DOHH2 (cell line): ENCODE measurements around the gene CNKSR3.

Experiments used
- H3F3A ChIP-seq: fragments of 200-600 bp; sonication (generic), shearing (Covaris generic); 2 replicates; pipeline ENCODE4 v1.6.0; 2016; ENCODE audit warnings: antibody characterized with exemption, mild to moderate bottlenecking; ENCODE audit not compliant: control insufficient read depth, insufficient read depth
- H3K27ac ChIP-seq: fragments of 200-600 bp; sonication (generic); 2 replicates; pipeline ENCODE4 v1.5.1; 2014; ENCODE audit warnings: low read depth, mild to moderate bottlenecking, low read length, moderate library complexity
- H3K27me3 ChIP-seq: fragments of 200-600 bp; sonication (generic); 2 replicates; pipeline ENCODE4 v1.6.1; 2014; ENCODE audit warnings: mild to moderate bottlenecking, low read length, mixed read lengths; ENCODE audit not compliant: control insufficient read depth
- H3K36me3 ChIP-seq: fragments of 200-600 bp; sonication (generic); 2 replicates; pipeline ENCODE4 v1.6.1; 2014; ENCODE audit warnings: mild to moderate bottlenecking, low read length, moderate library complexity, mixed read lengths; ENCODE audit not compliant: control insufficient read depth
- H3K4me1 ChIP-seq: fragments of 200-600 bp; sonication (generic); 2 replicates; pipeline ENCODE4 v1.6.1; 2014; ENCODE audit warnings: mild to moderate bottlenecking, low read length, mixed read lengths; ENCODE audit not compliant: control insufficient read depth
- H3K4me2 ChIP-seq: fragments of 200-600 bp; sonication (generic); 2 replicates; pipeline ENCODE4 v1.6.0; 2014; ENCODE audit warnings: mild to moderate bottlenecking, low read length, moderate library complexity
- H3K4me3 ChIP-seq: fragments of 200-600 bp; sonication (generic); 2 replicates; pipeline ENCODE4 v1.5.1; 2014; ENCODE audit warnings: mild to moderate bottlenecking, low read length, mixed read lengths
- H3K79me2 ChIP-seq: fragments of 200-600 bp; sonication (generic); 2 replicates; pipeline ENCODE4 v1.6.1; 2014; ENCODE audit warnings: mild to moderate bottlenecking, low read length, mixed read lengths; ENCODE audit not compliant: control insufficient read depth
- H3K9me2 ChIP-seq: fragments of 200-600 bp; sonication (generic); replicated peaks from 2 replicates; pipeline ENCODE4 v1.6.1; 2014; ENCODE audit warnings: mild to moderate bottlenecking, low read length, mixed read lengths; ENCODE audit not compliant: control insufficient read depth
- H3K9me3 ChIP-seq: fragments of 200-600 bp; sonication (generic); 2 replicates; pipeline ENCODE4 v1.6.1; 2014; ENCODE audit warnings: antibody characterized with exemption, low read length, mixed read lengths; ENCODE audit not compliant: control insufficient read depth, insufficient read depth
- H4K20me1 ChIP-seq: fragments of 200-600 bp; sonication (generic); 2 replicates; pipeline ENCODE4 v1.6.0; 2014; ENCODE audit warnings: low read depth, mild to moderate bottlenecking, antibody characterized with exemption, low read length, moderate library complexity; ENCODE audit not compliant: control insufficient read depth, insufficient read depth
- CTCF ChIP-seq: fragments of 200-600 bp; sonication (generic); IDR thresholded peaks from one replicate; pipeline ENCODE4 v1.5.1; 2014; ENCODE audit warnings: antibody characterized with exemption, mild to moderate bottlenecking, low read depth, low read length; ENCODE audit not compliant: poor library complexity, severe bottlenecking
- EZH2phosphoT487 ChIP-seq: fragments of 200-600 bp; sonication (generic); IDR thresholded peaks from 2 replicates; pipeline ENCODE4 v1.6.1; 2017; ENCODE audit warnings: borderline replicate concordance, mild to moderate bottlenecking, antibody characterized with exemption, low read length, moderate library complexity, mixed read lengths

CNKSR3 gene

GRCh38 chr6:154521412-154521811 is 10.9 kb upstream of the CNKSR3 start:
- no peak overlapping the region for H3K4me2 ChIP-seq
- H3K4me1 ChIP-seq, result no peaks in the 10 kb centered on the region
- no peaks in the 10 kb centered on the region for H3K9me3 ChIP-seq
- H3K4me3 ChIP-seq, result no peak overlapping the region
- no peak overlapping the region for H3K27ac ChIP-seq
- no peaks in the 10 kb centered on the region for H3K27me3 ChIP-seq
- no peak for TF ChIP-seq EZH2phosphoT487
- no peak for TF ChIP-seq CTCF
- no peaks in the 10 kb centered on the region for H4K20me1 ChIP-seq
- no peaks in the 10 kb centered on the region for H3K36me3 ChIP-seq
- H3F3A ChIP-seq, result no peaks in the 10 kb centered on the region
- no peaks in the 10 kb centered on the region for H3K9me2 ChIP-seq
- no peaks in the 10 kb centered on the region for H3K79me2 ChIP-seq

DNA sequence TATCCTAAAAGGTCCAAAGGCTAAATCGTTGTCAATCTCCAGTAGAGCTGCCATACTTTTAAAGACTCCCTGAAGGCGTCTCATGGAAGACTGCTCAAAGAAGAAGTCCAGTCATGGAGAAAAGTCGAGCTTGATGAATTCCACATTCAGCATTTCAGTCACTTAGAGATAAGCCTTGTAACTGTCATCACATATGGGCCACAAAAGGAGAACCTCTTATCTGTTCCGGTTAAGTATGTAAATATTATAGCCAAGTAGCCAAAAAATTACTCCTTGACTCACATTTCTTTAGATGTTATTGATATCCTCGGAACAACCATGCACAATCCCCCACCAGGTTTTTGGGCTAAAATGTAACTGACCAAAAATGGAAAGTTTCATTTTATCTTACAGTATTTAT is 9.8 kb upstream of the CNKSR3 start:
- Histone ChIP-seq H3K27me3 (no peaks in the 10 kb centered on the region), H3K9me3 (no peaks in the 10 kb centered on the region), H3F3A (no peaks in the 10 kb centered on the region), H3K27ac (no peak overlapping the region), H3K9me2 (no peaks in the 10 kb centered on the region), H3K4me1 (no peaks in the 10 kb centered on the region), H4K20me1 (no peaks in the 10 kb centered on the region), H3K4me3 (no peak overlapping the region), H3K79me2 (no peaks in the 10 kb centered on the region), H3K4me2 (no peak overlapping the region), H3K36me3 (no peaks in the 10 kb centered on the region)
- no peak for TF ChIP-seq CTCF
- no peak for TF ChIP-seq EZH2phosphoT487

GRCh38 chr6:154518396-154518795 is 7.9 kb upstream of the CNKSR3 start:
- H4K20me1 ChIP-seq, result no peaks in the 10 kb centered on the region
- TF ChIP-seq CTCF, result no peak
- no peak for TF ChIP-seq EZH2phosphoT487
- no peaks in the 10 kb centered on the region for H3K36me3 ChIP-seq
- no peaks in the 10 kb centered on the region for H3K9me2 ChIP-seq
- no peaks in the 10 kb centered on the region for H3K4me1 ChIP-seq
- H3K27me3 ChIP-seq, result no peaks in the 10 kb centered on the region
- H3K9me3 ChIP-seq, result no peaks in the 10 kb centered on the region
- no peaks in the 10 kb centered on the region for H3K79me2 ChIP-seq
- H3F3A ChIP-seq, result no peaks in the 10 kb centered on the region
- no peak overlapping the region for H3K4me3 ChIP-seq
- H3K4me2 ChIP-seq, result no peak overlapping the region
- H3K27ac ChIP-seq, result no peak overlapping the region

DNA sequence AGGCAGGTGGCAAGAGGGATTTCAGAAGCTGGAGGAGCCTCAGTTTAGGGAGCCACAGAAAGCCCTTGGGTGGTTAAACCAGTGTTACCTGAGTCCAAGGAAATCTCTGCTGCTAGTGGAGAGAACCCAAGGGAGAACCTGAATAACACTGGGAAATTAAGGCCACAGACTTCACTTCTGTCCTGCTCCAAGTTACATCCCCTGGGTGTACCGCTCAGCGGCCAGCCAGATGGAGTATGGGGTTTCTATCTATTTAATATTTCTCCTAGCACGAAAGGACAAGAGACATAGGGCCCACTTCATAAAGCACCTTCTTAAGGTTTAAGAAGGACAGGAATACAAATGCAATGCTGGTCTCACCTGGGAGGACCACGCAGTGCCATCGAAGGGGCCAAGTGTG is 5.8 kb upstream of the CNKSR3 start:
- H3F3A ChIP-seq, result no peaks in the 10 kb centered on the region
- H3K9me3 ChIP-seq, result no peaks in the 10 kb centered on the region
- no peak overlapping the region for H3K27ac ChIP-seq
- H4K20me1 ChIP-seq, result no peaks in the 10 kb centered on the region
- no peaks in the 10 kb centered on the region for H3K27me3 ChIP-seq
- H3K4me2 ChIP-seq, result no peak overlapping the region
- no peaks in the 10 kb centered on the region for H3K9me2 ChIP-seq
- H3K79me2 ChIP-seq, result no peaks in the 10 kb centered on the region
- no peaks in the 10 kb centered on the region for H3K4me1 ChIP-seq
- H3K4me3 ChIP-seq, result no peak overlapping the region
- H3K36me3 ChIP-seq, result no peaks in the 10 kb centered on the region
- TF ChIP-seq EZH2phosphoT487, result no peak
- TF ChIP-seq CTCF, result no peak
